GM12878 (cell line): ENCODE results near the gene FETUB.

Experiments
- POLR2AphosphoS5 ChIP-seq: IDR thresholded peaks from 2 replicates; pipeline ENCODE4 v1.6.1; 2011; ENCODE audit warnings: mild to moderate bottlenecking, low read length, inconsistent platforms
- TF ChIP-seq, protein P1 (sequence below), 3 experiments: IDR thresholded peaks in 2 of 3; conservative IDR thresholded peaks in 1 of 3; 2 replicates each; pipeline ENCODE4 v1.5.1; 2011; ENCODE audit warnings: low read depth in 3 of 3, low read length in 3 of 3, mild to moderate bottlenecking in 3 of 3, control low read depth in 2 of 3, moderate library complexity in 2 of 3, inconsistent platforms in 1 of 3, mixed read lengths in 1 of 3; ENCODE audit not compliant: control insufficient read depth in 2 of 3, insufficient read depth in 1 of 3; ENCODE audit errors: extremely low read depth in 1 of 3

DNA sequence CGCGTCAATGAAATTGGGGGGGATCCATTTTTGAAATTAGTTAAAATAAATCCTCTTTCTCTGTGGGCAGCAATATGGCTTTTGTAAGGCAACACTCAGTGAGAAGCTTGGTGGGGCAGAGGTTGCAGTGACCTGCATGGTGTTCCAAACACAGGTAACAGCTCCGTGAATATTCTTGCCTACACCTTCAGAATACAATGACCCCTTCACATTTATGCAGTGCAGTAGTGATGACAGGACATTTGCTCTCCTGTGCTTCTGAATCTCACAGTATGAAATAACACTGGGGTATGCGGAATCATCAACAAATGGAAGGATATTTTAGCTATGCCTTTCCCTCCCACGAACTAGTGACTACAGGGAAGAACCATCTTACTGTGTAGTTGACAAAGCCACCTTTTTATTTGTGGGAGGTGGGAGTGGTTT, 20.4 kb upstream of the FETUB start:
- TF ChIP-seq, protein P1, sequence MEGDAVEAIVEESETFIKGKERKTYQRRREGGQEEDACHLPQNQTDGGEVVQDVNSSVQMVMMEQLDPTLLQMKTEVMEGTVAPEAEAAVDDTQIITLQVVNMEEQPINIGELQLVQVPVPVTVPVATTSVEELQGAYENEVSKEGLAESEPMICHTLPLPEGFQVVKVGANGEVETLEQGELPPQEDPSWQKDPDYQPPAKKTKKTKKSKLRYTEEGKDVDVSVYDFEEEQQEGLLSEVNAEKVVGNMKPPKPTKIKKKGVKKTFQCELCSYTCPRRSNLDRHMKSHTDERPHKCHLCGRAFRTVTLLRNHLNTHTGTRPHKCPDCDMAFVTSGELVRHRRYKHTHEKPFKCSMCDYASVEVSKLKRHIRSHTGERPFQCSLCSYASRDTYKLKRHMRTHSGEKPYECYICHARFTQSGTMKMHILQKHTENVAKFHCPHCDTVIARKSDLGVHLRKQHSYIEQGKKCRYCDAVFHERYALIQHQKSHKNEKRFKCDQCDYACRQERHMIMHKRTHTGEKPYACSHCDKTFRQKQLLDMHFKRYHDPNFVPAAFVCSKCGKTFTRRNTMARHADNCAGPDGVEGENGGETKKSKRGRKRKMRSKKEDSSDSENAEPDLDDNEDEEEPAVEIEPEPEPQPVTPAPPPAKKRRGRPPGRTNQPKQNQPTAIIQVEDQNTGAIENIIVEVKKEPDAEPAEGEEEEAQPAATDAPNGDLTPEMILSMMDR (IDR thresholded peaks at IDR 0.05 in 2 of 3, conservative IDR thresholded peaks at IDR 0.05 in 1 of 3; ENCODE audit: control insufficient read depth in 2 of 3, extremely low read depth in 1 of 3, insufficient read depth in 1 of 3, low read depth in 3 of 3, low read length in 3 of 3), result no peak
- TF ChIP-seq POLR2AphosphoS5, result no peak
